SK-N-DZ (cell line): ENCODE data around the gene ZDHHC11B.
"Not testable (repeated sequence)": the region's sequence is repeated elsewhere in the genome, so short reads cannot be mapped to it uniquely, and the experiment has no call there.

ENCODE experiments used
- DNase-seq: peaks from one replicate; pipeline ENCODE4 v3.0.0-alpha.2; 2015; ENCODE audit warnings: low spot score

The ZDHHC11B gene

DNA sequence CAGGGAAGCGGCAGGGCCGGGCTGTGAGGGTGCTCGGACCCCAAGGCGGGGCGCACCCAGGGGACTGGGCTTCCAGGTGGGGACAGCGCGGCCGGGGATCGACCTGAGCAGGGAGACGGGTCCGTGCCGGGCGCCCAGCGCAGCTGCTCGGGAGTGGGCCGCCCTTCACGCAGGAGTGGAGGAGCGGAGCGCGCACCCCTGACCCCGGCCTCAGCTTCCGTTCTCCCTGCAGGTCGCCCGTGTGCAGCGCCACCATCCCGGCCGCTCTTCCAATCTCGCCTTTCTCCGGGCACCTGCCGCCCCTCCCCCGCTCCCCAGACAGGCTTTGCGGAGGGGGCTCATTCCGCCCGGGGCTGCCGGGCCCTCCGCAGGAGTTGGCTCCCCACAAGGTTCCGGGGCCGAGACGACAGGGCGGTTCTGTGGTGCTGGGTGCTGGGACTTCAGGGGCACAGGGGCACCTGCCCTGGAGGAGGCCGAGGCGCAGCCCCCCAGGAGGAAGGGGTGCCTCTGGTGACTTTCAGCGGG lies 714 bp upstream of the ZDHHC11B start:
- not testable (repeated sequence) for DNase-seq

DNA sequence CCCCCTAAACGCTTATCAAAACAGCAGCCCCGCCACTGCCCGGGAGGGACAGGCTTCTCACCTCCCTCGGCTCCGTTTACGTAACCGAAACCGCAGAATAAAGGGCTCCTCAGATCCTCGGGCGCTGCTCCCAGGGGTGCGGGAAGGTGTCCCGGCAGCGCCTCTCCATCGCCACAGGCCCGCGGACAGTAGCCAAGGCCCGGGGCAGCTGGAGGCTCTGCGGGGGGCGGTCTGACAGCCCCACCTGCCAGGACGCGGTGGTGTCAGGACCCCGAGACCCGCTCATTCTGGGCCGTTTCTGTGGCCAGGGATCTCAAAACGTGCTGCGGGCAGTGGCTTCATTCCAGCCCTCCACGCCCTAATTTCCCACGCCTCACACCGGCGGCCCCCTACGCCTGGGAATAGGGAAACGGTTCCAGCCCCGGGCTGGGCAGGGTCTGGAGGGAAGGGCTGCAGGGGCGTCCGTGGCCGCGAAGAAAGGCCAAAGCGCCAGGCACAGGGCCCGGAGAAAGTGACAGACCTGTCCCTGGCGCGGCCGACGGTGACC lies 575 bp downstream of the ZDHHC11B start:
- peak; percentile 56 for DNase-seq

DNA sequence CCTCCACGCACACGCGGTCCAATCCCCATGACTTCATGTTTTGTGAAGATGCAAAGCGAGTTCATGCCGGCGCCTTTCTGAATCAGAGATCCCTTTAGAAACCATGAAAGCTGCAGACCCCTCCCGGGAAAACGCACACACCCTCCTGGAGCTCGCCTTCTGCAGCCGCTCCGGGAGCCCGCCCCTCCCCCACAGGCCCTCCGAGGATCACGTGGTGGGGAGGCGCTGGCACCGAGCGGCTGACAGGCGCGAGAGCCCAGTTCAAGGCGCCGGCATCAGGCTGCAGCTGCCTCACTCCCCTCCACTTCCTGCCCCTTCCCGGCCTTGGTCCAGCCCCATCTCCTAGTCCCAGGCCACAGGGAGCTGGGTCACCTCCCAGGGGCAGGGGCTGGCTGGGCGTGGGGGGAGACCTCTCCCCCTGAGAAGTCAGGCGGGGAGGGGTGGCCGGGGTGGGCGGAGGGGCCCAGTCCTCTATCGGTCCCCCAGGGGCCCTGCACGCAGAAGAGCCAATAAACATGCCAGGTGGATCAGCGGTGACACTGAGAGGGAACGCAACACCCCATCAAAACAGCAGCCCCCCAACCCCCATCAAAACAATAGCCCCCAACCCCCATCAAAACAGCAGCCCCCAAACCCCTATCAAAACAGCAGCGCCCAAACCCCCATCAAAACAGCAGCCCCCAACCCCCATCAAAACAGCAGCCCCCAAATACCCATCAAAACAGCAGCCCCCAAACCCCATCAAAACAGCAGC lies 1.3 kb downstream of the ZDHHC11B start:
- DNase-seq = not testable (repeated sequence)

DNA sequence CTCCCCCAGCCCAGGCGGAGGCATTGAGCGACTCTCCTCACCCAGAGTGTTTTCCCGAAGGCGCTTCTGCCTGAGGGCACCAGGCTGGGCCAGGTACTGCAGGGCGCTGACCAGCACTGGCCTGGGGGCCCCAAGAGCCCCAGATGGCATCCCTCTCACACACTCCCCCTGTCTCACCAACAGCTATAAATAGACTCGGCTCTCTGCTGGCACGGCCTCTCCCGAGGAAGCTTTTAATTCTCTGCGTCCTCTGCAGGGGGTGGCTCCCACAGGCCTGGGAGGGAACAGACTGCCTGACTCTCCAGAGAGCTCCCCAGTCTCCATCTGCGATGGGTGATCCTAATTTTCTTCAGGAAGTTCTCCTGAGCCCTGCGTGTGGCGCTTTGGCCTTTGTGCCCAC lies 2.2 kb downstream of the ZDHHC11B start:
- not testable (repeated sequence) for DNase-seq

DNA sequence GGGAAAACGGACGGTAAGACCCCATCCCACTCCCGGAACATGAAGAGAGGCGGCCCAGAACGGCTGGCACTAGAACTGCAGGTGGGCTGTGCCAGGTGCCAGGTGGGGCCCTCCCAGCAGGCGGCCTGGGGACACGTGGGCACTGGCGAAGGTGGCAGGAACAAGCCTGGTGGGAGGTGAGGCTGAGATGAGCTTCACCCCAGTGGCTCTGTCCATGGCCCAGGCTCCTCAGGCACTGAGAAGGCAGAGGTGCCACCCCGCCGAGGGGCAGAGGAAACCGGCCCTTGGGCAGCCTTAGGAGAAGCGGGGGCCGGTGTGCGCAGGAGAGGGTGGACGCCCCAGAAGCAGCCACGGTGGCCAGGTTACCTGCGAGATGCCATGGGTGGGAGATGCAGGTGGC lies 4.0 kb downstream of the ZDHHC11B start:
- not testable (repeated sequence) for DNase-seq

DNA sequence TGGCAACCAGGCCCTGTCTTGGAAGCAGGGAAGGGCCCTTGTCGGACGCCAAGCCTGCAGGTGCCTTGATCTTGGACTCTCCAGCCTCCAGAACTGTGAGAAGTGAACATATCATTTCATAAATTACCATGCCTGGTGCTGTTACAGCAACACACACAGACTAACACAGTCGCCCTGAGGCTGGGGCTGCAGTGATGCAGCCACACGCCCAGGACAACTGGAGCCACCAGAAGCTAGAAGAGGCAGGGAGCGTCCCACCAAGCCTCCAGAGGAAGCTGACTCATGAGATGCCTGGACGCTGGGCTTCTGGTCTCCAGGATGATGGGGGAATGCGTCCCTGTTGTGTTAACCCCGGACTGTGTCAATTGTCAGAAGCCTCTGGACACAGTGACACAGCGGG lies 5.6 kb downstream of the ZDHHC11B start:
- not testable (repeated sequence) for DNase-seq

DNA sequence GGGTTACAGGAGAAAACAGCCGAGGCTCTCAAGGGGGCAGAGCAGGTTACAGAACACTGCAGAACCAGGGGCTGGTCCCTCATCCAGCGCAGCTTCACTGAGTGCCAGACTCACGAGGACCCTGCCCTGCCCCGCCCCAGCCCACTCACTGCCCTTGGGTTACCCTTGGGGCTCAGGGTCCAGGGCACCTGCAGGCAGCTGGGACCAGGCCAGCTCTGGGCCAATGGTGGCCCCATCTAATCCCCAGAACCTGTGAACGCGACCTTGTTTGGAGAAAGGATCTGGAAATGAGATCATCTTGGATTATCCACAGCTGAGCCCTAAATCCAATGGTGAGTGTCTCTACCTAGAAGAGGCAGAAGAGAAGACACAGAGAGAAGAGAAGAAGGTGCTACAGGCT lies 6.1 kb downstream of the ZDHHC11B start:
- DNase-seq = not testable (repeated sequence)

DNA sequence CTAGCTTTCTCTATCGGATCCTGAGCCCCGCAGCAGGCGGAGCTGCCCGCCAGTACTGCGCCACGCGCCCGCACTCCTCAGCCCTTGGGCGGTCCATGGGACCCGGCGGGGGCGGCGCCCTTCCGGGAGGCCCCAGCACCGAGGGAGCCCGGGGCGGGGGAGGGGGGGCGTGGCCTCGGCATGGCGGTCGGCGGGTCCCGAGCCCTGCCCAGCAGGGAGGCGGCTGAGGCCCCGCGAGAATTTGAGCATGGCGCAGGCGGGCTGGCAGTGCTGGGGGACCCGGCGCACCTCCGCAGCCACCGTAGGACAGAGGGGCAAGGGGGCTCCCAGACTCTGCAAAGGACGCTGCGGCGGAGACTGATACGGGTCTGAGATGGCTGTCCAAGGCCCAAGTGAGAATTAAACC lies 6.8 kb downstream of the ZDHHC11B start:
- no peak for DNase-seq

DNA sequence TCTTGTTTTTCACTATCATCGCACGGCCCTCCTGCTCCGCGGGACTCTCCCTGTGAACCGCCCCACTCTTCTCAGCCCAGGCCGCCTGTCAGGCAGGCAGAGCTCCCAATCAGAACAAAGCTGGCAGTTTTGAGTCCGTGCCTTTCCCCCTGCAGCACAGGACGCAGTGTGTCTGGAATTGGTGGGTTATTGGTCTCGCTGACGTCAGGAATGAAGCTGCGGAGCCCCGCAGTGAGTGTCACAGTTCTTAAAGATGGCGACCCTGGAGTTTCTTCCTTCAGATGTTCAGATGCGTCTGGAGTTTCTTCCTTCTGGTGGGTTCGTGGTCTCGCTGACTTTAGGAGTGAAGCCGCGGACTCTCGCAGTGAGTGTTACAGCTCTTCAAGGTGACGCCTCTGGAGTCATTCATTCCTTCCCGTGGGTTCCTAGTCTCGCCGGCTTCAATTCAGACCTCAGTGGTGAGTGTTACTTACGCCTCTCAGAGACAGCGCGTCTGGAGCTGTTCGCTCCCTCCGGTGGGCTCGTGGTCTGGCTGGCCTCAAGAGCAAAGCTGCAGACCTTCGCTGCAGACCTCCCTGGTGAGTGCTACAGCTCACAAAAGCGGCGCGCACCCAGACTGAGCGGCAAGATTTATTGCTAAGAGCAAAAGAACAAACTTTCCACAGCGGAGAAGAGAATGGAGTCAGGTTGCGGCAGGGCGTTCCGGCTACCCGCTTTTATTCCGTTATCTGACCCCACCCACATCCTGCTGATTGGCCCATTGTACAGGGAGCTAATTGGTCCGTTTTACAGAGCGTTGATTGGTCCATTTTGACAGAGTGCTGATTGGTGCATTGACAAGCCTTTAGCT lies 7.4 kb downstream of the ZDHHC11B start:
- DNase-seq = no peak

DNA sequence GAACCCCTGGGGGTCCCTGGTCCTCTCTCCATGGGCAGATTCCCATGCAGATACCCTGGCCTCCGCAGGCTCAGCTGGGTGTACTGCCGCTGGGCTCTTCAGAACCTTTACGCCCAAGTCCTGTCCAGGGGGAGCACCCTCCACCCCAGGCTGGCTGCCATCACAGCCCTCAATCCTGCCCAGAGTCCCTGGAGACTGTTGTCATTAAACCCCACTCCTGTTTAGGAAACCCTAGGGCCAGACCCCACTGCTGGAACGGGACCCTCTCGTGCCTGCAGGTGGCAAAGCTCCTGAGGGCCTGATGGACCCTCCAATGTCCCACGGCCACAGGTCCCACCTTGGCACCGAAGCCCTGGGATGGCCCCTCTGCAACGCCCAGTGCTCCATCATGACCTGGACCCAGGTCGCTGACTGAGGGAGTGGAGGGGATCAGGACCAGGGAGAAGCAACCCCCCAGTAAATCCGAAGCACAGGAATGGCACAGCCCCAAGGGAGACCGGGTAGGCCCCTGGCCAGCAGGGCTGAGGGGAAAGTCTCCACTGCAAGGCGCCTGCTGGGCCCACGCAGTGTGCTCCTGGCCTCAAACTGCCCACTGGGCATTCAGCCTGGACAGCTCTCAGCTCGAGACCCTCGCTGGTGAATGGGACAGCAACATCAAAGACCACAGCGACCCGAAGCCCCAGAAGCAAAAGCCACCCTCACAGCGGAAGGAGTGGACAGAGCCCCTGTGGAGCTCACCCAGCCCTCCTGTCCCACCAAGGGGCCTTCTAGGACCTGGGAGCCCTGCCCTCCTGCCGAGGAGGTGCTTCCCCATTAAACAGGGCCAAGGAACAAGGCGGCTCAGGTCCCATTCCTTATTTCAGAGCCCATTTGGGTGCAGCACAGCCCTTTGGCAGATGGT lies 8.3 kb downstream of the ZDHHC11B start:
- DNase-seq = no peak

DNA sequence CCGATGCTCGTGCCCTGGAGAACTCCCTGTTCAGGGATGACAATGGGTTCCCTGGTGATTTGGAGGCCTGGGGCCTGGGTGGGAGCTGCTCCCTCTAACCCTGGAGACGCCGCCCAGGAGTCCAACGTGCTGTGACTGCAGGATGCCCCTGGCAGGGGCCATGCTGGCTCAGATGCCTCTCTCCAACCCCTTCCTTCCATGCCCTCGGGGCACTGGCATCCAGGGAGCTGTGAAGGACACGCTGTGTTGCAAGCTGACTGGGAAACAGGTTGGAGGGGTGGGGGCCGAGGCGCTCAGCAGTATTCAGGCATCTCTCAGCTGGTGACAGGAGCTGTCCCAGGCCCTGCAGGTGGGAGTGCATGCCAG lies 9.0 kb downstream of the ZDHHC11B start:
- DNase-seq = not testable (repeated sequence)

DNA sequence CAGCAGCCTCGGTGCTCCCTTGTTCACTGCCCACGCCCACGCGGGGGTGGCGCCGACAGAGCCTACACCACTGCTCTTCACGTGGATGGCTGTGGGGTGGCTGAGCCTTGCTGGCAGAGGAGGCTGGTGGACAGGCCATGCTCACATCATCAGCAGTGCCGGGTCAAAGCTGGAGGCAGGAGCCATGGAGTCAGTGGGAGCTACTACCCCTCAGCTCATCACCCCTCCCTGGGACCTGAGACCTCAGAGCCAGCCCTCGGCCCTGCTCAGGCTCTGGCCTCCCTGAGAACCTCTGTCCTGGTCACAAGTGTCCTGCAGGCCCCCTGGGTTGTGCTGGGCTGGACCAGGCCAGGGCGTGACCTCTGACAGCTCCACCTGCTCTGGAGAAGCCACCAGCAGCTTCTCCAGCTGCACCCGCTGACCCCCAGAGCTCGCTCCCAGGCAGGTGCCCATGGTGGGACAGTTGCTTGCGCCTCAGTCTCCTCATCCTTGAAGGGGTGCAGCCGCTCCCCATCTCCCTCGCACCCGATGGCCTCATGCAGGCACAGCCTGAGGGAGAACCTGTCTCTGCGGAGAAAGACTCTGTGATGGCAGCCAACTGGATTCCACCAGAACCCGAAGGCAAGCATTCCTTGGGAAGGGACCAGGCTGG lies 9.5 kb downstream of the ZDHHC11B start:
- DNase-seq = not testable (repeated sequence)

DNA sequence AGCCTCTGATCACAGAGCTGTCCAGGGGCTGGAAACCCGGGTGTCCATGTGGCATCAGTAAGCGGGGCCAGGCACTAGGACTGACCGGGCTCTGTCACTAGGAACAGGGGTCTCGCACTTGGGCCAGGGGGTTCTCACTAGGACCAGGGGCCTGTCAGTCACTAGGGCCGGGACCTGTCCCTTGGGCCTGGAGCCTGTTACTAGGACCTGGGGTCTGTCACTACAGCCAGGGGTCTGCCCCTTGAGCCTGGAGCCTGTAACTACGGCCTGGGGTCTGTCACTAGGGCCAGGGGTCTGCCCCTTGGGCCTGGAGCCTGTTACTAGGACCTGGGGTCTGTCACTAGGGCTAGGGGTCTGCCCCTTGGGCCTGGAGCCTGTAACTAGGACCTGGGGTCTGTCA lies 10.2 kb downstream of the ZDHHC11B start:
- DNase-seq = not testable (repeated sequence)

DNA sequence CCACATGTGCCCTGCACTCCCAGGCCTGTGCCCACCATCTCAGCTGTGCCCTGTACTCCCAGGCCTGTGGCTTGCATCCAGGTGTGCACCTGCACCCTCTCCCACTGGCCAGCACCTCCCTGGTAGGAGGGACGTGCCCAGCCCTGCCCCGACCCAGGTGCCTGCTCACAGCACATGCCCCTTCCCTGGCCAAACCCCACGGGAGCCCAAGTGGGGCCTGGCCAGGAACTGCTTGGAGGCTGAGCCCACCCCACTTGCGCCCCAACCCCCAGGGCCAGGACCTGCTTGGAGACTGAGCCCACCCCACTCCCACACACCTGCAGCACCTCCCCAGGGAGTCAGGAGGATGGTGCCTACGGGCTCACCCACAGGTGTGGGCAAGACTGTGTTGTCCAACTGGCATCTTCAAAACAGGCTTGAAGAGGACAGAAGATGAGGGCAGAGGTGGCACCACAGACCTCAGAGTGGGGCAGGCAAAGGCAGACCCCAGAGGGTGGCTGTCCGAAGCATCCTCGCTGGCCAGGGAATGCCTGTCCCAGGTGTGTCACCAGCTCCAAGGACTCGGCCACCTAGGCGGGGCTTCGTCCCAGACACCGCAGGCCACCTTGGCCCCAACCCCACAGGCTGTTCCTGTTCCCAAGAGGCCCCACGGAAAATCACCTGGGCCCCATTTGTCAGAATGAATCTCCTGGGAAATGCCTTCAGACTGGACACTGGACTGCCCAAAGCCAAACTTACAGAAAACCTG lies 10.8 kb downstream of the ZDHHC11B start:
- DNase-seq = no peak

DNA sequence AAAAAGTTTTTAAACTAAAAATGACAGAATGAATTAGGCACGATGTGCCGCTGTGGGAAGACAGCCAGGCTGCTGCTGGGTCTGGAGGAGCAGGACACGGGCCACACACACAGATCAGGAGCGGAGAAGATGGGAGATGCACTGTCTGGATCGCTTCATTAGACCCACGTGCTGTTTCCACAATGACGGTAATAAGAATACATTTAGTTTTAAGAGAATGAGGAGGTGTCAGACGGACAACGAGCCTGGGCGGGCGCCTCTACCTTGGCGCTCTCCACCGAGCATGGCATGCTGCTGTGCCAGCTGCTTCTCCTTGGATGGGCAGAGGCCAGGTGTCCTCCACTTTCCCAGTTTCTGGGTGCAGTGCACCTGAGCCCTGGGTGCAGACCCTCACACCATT lies 11.6 kb downstream of the ZDHHC11B start:
- DNase-seq = not testable (repeated sequence)

DNA sequence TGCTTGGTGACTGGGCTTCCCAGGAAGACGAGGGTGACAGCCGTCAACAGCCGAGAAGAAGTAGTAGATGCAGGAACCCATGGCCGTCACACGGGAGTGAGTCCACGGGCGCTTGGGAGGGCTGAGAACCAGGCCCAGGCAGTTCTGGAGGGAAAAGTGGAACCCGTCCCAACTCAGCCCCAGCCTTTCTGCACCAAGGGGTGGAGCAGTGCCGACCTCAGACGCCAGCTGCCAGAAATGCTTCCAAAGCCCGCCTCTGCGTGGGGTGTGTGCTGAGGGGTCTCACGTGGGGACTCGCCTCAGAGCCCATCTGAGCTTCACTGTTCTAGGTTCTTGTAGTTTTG lies 12.0 kb downstream of the ZDHHC11B start:
- not testable (repeated sequence) for DNase-seq

DNA sequence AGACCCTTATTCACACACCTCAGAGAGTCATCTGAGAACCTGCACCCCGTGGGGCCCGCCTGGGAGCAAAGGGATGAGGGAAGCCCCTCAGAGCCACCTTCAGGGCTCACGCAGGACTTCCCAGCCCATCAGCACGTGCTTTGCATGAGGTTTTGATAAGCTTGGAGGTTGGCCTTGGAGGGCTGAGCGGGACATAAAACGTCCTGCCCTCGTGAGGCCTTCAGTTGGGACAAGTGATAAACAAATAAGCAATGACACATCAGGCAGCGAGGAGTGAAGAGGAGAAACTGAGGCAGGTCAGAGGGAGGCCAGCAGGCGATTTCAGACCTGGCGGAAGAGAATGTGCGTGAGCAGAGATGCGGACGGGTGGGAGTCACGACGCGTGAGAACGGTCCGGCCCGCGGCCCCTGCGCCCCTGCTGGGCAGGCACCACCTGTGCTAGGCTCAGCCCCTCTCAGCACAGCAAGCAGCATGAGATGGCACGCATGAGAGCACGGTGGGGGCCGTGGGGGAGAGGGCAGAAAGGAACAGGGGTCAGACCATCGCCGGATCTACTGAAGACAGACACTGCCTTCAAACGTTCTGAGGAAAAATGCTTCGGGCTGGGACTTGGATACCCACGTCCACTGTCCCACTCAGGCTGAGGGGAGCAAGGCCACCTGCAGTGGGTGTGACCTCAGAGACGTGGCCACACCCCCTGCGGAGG lies 12.5 kb downstream of the ZDHHC11B start:
- not testable (repeated sequence) for DNase-seq

DNA sequence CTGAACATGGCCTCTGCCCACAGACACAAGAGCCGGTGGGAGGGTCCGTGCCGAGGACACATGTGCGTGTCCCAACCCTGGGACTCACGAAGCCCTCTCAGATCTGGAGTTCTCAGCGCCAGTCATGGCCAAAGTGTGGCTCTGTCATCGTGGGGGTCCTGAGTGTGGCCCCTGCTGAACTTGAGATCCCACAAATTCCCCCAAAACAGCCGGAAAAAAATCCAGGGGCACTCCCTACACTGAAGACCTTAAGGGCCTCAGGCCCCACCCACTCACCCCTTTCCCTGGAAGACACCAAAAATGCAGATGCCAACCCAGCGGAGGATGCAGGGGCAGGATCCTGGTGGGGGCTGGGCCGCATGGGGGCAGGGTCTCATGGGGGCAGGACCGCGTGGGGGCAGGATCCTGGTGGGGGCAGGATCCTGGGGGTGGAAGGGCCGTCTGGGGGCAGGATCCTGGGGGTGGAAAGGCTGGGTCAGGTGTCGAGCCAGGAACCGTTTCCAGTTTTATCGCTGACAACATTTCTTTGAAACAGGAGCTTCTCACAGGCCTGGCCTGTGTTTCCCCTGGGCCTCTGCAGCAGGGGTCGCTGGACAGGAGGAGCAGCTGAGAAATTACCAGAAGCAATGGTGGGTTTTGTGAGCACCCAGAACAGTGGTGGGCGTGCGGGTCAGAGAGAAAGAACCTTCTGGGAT lies 13.3 kb downstream of the ZDHHC11B start:
- not testable (repeated sequence) for DNase-seq

DNA sequence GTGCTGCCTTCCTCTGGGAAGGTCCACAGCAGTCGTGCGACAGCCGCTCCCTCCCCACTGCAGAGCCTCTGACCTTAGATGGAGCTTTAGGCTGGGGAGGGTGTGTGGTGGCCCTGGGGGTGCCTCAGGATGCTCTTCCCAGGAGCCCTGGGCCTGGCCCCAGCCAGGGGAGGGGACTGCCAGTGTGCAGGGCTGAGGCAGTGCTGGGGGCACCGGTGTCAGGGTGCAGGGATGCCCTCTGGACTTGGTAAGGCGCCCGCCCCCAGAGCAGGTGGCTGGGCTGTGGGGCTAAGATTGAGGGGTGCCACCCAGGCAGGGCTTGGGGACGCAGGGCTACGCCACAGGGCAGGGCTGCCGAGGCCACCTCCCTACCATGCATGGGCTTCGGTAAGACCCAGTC lies 13.9 kb downstream of the ZDHHC11B start:
- not testable (repeated sequence) for DNase-seq
